Thyroid gland (tissue), 4 donors: Measurements from ENCODE around the gene ALOX5AP. TPM values are rescaled to one million over a fixed set of nuclear protein-coding genes. Genes with fewer than 3 reads are reported as not detected.

Source experiments
- DNase-seq, 2 donors: peaks; one replicate each; pipeline ENCODE4 v3.0.0-alpha.2; 2019
- H3K27ac ChIP-seq, 3 donors: fragments of 200-600 bp; sonication (generic); 1 replicate in 2 of 3; 2 replicates in 1 of 3; pipeline ENCODE4 v1.5.1; 2016 to 2019; ENCODE audit warnings: mild to moderate bottlenecking in 1 of 3, moderate library complexity in 1 of 3
- H3K27me3 ChIP-seq: fragments of 200-600 bp; sonication (generic); one replicate; pipeline ENCODE4 v1.5.1; 2019
- H3K36me3 ChIP-seq, 2 donors: fragments of 200-600 bp; sonication (generic); one replicate each; pipeline ENCODE4 v1.5.1; 2016 to 2019
- H3K4me1 ChIP-seq, 2 donors: fragments of 200-600 bp; sonication (generic); one replicate each; pipeline ENCODE4 v1.5.1; 2017 to 2019
- H3K4me3 ChIP-seq, 3 donors: fragments of 200-600 bp; sonication (generic); replicated peaks in 1 of 3; 1 replicate in 2 of 3; 2 replicates in 1 of 3; pipeline ENCODE4 v1.5.1; 2016; ENCODE audit warnings: mild to moderate bottlenecking in 1 of 3
- H3K9me3 ChIP-seq: fragments of 200-600 bp; sonication (generic); one replicate; pipeline ENCODE4 v1.5.1; 2017
- POLR2A ChIP-seq, 2 donors: fragments of 450-650 bp; IDR thresholded peaks; one replicate each; pipeline ENCODE4 v1.6.1; 2017; ENCODE audit warnings: antibody characterized with exemption in 2 of 2, mild to moderate bottlenecking in 2 of 2, moderate library complexity in 1 of 2
- WGBS, 2 donors: methylation state at CpG; one replicate each; pipeline ENCODE4 v1.1.5; 2017; 5-methylcytosine and 5-hydroxymethylcytosine counted together
- intact Hi-C: fragments of 100-400 bp; cut with DNase I; formaldehyde crosslinking; loops from one replicate; pipeline ENCODE4 v1.15.1; 2023
- total RNA-seq, 4 donors: library from RNA; depleted of rRNA; stranded (reverse); fragments of >200 nt; gene quantifications; one replicate each; pipeline ENCODE4 v1.2.3, GENCODE V29; 2016
- TF ChIP-seq, protein P1 (sequence below), 6 experiments: fragments of 200-600 bp in 3 of 6; fragments of 450-650 bp in 3 of 6; sonication (generic) in 3 of 6; IDR thresholded peaks; one replicate each; pipeline ENCODE4 v1.5.1; 2016 to 2019; ENCODE audit warnings: antibody characterized with exemption in 6 of 6, mild to moderate bottlenecking in 2 of 6, inconsistent platforms in 1 of 6, moderate library complexity in 1 of 6

The ALOX5AP gene
- total RNA-seq, 4 donors from 2014 or later, result 3.6 to 13.4 (median 6.1) TPM

DNA sequence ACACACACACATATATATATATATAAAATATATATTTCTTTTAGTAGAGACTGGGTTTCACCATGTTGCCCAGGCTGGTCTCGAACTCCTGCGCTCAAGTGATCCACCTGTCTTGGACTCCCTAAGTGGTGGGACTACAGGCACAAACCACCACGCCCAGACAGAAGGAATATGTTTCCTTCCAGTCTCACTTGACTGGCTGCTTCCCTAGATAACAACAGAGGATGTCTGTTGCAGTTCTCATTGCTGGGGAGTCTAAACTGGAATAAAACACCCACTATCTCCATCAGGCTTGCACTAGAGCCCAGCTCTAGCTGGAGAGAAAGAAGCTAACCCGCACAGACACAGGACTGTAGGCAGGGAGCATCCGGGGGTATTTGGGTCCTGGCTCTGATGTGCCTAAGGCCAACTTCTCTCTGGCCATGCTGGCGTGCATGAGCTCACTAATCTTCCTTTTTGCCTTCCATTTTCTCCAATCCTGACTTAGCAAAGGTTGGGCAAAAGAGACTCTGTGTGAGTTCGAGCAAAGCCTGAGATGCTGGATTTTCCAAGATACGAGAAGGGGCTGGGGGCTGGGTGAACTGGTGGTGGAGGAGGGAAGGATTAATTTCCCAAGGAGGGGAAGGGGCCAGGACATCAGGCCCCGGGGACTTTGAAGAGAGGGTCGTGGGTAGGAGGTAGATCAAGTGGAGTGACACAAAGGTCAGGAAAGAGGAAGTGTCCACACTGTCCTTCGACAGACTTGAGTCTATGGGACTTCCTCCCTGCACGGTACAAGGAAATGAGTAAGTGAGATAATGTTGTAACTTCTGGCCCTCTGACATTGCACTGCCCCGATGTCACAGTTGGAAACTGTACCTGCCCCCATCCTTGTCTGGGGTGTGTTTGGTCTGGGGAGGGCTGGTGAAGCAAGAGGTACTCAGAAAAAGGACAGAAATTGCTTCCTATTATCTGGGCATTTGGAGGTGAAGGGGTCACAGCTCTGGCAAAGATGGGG lies 22.5 kb upstream of the ALOX5AP start:
- TF ChIP-seq POLR2A (IDR thresholded peaks at IDR 0.05), result no peak
- TF ChIP-seq, protein P1, sequence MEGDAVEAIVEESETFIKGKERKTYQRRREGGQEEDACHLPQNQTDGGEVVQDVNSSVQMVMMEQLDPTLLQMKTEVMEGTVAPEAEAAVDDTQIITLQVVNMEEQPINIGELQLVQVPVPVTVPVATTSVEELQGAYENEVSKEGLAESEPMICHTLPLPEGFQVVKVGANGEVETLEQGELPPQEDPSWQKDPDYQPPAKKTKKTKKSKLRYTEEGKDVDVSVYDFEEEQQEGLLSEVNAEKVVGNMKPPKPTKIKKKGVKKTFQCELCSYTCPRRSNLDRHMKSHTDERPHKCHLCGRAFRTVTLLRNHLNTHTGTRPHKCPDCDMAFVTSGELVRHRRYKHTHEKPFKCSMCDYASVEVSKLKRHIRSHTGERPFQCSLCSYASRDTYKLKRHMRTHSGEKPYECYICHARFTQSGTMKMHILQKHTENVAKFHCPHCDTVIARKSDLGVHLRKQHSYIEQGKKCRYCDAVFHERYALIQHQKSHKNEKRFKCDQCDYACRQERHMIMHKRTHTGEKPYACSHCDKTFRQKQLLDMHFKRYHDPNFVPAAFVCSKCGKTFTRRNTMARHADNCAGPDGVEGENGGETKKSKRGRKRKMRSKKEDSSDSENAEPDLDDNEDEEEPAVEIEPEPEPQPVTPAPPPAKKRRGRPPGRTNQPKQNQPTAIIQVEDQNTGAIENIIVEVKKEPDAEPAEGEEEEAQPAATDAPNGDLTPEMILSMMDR (IDR thresholded peaks at IDR 0.05), result no peak
- no peaks in the 10 kb centered on the region for H3K36me3 ChIP-seq
- H3K9me3 ChIP-seq, result no peaks in the 10 kb centered on the region
- no peaks in the 10 kb centered on the region for H3K27me3 ChIP-seq
- no peak for DNase-seq
- WGBS, 2 donors, result 70 to 72% methylated on average over 11 to 13 of the region's 13 CpGs
- H3K4me1 ChIP-seq, result no peaks in the 10 kb centered on the region
- H3K4me3 ChIP-seq, result no peak overlapping the region
- H3K27ac ChIP-seq, result no peak overlapping the region
- intact Hi-C loops, result no loop called here

DNA sequence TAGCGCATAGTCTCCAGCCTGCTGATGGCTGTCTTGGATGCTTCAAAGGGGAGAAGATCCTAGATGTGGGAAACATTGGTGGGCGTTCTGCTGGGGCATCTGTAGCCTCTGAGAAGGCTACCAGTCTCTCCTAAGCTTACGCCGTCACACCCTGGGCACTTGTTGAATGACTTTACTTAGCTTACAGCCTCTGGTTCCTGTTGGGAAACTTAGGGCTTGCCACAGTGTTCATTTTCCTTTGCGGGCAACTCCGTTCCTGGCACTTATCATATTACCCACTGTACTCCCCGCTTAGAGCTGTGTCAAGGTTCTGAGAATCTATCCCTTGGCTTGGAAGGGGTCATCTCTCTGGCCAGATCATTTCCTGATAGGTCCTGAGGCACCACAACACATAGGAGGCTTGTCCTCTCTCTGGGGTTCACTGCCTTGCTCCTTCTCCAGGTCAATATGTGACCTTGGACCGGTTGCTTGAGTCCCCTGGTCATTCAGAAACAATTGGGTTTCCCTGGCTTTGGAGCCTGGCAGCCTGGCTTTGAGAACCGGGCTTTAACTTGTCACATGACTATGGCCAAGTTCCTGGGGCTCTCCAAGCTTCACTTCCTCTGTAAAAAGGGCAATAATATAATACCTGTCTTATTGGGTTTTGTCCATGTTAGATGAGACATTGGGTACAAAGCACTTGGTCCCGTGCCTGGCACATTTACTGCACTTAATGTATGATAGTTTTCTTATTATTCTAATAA lies 20.5 kb upstream of the ALOX5AP start:
- H3K27ac ChIP-seq, result no peak overlapping the region
- H3K36me3 ChIP-seq, result no peaks in the 10 kb centered on the region
- DNase-seq, result no peak
- WGBS, 2 donors, result 92 to 96% methylated on average over 10 of the region's 10 CpGs
- no peaks in the 10 kb centered on the region for H3K9me3 ChIP-seq
- intact Hi-C loops, result no loop called here
- TF ChIP-seq POLR2A (IDR thresholded peaks at IDR 0.05), result no peak
- TF ChIP-seq, protein P1 (IDR thresholded peaks at IDR 0.05), result no peak
- no peaks in the 10 kb centered on the region for H3K27me3 ChIP-seq
- no peak overlapping the region for H3K4me3 ChIP-seq
- H3K4me1 ChIP-seq, result no peaks in the 10 kb centered on the region

GRCh38 chr13:30715372-30715756 lies 20.0 kb upstream of the ALOX5AP start:
- 80 to 95% methylated on average over 4 of the region's 4 CpGs for WGBS, 2 donors
- Histone ChIP-seq H3K27ac (no peak overlapping the region), H3K4me1 (no peaks in the 10 kb centered on the region), H3K36me3 (no peaks in the 10 kb centered on the region), H3K4me3 (no peak overlapping the region), H3K9me3 (no peaks in the 10 kb centered on the region), H3K27me3 (no peaks in the 10 kb centered on the region)
- intact Hi-C loops, result no loop called here
- TF ChIP-seq POLR2A (IDR thresholded peaks at IDR 0.05), result no peak
- TF ChIP-seq, protein P1 (IDR thresholded peaks at IDR 0.05), result no peak
- no peak for DNase-seq

DNA sequence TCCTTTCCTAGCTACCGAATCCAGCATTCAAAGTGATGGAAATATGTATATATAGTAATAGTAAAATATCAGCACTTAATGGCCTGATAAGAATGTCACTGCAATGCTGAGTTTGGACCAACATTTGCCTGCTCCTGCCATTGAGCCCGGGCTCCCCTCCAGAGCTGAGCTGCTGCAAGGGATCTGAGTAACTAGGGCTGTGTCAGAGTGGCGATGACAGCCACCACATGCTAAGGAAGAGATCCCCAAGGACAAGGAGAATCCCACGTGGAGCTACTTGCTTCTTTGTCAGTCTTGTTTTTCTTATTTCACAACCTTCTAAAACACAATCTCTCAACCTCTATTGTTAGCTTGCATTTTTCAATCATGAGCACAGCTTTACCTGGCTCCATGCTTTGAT lies 19.5 kb upstream of the ALOX5AP start:
- DNase-seq, result no peak
- H3K4me1 ChIP-seq, result no peaks in the 10 kb centered on the region
- no peak overlapping the region for H3K27ac ChIP-seq
- no peaks in the 10 kb centered on the region for H3K9me3 ChIP-seq
- 61 to 76% methylated on average over 4 of the region's 4 CpGs for WGBS, 2 donors
- H3K4me3 ChIP-seq, result no peak overlapping the region
- H3K27me3 ChIP-seq, result no peaks in the 10 kb centered on the region
- TF ChIP-seq POLR2A (IDR thresholded peaks at IDR 0.05), result no peak
- TF ChIP-seq, protein P1 (IDR thresholded peaks at IDR 0.05), result no peak
- intact Hi-C loops, result no loop called here
- no peaks in the 10 kb centered on the region for H3K36me3 ChIP-seq
